ENCODE data around the gene HAPLN1.

The HAPLN1 gene

DNA sequence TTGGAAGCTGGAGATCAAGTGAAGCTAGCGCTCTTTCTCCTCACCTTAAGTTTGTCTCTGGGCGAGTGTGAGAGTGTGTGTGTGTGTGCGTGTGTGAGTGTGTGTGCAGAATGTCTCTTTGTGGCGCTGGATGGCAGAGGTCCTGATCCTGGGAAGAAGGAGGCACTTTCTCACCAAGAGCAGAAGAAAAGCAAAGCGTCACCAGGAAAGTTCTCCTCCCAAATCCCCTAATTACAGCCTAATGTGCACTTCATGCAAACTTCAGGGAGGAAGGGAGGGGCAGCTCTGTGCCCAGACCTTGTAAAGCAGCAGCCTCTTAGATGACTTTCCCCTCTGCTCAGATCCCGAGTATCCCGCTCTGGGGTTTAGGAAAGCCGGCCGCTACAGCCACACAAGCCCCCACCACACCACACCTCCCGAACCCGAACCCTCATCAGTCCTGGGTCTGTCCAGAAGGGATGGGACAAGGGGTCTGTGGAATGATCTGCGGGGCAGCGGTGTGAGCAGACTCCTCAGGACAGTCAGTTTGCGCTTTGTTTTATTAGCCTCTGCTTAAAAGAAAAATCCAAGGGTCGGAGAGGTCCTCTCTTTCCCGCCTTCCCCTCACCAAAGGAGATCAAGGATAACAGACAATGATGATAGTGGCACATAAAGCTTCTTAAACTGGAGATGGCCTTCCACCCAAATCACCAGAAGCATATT lies at the start of gene HAPLN1:
TSS of gene HAPLN1 (minus strand) at position 20 of the 702 bp plus-strand sequence. CDS start 47,332 bp downstream, outside the sequence.
- TF ChIP-seq, protein P1, sequence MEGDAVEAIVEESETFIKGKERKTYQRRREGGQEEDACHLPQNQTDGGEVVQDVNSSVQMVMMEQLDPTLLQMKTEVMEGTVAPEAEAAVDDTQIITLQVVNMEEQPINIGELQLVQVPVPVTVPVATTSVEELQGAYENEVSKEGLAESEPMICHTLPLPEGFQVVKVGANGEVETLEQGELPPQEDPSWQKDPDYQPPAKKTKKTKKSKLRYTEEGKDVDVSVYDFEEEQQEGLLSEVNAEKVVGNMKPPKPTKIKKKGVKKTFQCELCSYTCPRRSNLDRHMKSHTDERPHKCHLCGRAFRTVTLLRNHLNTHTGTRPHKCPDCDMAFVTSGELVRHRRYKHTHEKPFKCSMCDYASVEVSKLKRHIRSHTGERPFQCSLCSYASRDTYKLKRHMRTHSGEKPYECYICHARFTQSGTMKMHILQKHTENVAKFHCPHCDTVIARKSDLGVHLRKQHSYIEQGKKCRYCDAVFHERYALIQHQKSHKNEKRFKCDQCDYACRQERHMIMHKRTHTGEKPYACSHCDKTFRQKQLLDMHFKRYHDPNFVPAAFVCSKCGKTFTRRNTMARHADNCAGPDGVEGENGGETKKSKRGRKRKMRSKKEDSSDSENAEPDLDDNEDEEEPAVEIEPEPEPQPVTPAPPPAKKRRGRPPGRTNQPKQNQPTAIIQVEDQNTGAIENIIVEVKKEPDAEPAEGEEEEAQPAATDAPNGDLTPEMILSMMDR (IDR thresholded peaks at IDR 0.05; ENCODE audit: extremely low read depth, insufficient read depth, missing control alignments): no peak
- no peak for DNase-seq (ENCODE audit: low spot score)
- in situ Hi-C loops (cut with MboI; ENCODE audit: low pct_unique_long_range_greater_than_20kb, low sequenced_read_pairs, unreplicated experiment): no loop called here

DNA sequence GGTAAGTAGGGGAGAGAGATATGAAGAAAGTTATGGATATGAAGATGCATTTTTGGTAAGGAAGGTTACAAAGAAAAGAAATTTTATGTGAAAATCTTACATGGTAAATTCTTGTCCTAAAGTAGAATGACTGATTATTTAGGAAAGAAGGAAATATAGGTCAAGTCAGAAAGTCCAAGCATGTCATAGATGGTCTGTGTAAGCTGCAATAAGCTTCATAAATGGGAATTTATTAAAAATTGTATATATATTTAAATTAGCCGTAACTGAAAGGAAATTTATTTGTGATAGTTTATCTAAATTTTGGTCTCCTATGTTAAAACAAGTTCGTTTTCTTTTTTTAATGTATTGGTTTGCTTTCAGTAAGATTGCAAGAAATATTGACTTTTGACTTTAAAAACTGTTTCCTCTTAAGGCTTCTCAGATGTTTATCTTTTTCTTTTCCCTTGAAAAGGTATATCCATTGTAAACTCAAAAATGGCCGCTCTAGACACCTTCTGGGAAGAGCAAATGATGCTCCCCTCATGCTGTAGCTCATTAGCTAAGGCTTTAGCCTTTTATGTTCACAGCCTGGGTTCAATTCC lies 46.8 kb upstream of the HAPLN1 start:
- TF ChIP-seq, protein P1 (IDR thresholded peaks at IDR 0.05; ENCODE audit: extremely low read depth, insufficient read depth, missing control alignments): no peak
- in situ Hi-C loops (cut with MboI; ENCODE audit: low pct_unique_long_range_greater_than_20kb, low sequenced_read_pairs, unreplicated experiment): no loop called here
- no peak for DNase-seq (ENCODE audit: low spot score)

DNA sequence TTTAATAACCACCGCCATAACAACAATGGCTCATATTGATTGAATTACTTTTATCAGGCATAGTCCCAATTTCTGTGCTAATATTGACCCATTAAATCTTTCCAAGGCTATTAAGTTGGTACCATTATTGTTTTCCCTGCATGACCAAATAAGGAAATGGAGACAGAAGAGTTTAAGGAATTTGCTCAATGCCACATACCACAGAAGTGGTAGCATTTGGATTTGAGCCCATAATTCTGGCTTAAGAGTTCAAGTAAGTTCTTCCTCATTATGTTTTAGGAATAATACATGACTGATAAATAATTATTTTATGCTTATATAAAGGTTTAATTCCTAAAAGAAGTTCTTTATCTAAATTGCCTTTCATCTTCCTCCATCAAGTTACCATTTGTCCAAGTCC lies 43.4 kb upstream of the HAPLN1 start:
- no peak for DNase-seq (ENCODE audit: low spot score)
- in situ Hi-C loops (cut with MboI; ENCODE audit: low pct_unique_long_range_greater_than_20kb, low sequenced_read_pairs, unreplicated experiment): no loop called here
- TF ChIP-seq, protein P1 (IDR thresholded peaks at IDR 0.05; ENCODE audit: extremely low read depth, insufficient read depth, missing control alignments): no peak

DNA sequence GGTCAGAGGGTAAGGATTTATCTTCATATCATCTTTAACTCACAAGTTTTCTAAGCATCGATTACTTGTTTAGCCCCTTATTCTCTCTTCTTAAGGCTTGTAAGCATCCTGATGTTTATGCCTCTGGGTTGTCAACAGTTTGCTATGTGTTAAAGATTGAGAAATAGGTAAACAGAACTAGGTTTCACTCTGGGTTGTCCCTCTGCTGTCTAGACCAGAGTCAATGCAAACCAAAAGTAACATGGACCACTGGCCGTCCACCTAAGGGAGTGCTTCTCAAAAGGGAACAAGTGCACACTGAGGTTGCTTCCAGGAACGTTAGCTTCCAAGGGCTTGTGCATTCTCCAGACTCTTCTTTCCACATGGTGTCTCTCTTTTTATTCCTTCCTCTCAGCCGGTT lies 39.9 kb upstream of the HAPLN1 start:
- in situ Hi-C loops (cut with MboI; ENCODE audit: low pct_unique_long_range_greater_than_20kb, low sequenced_read_pairs, unreplicated experiment): no loop called here
- TF ChIP-seq, protein P1 (IDR thresholded peaks at IDR 0.05; ENCODE audit: extremely low read depth, insufficient read depth, missing control alignments): no peak
- no peak for DNase-seq (ENCODE audit: low spot score)

DNA sequence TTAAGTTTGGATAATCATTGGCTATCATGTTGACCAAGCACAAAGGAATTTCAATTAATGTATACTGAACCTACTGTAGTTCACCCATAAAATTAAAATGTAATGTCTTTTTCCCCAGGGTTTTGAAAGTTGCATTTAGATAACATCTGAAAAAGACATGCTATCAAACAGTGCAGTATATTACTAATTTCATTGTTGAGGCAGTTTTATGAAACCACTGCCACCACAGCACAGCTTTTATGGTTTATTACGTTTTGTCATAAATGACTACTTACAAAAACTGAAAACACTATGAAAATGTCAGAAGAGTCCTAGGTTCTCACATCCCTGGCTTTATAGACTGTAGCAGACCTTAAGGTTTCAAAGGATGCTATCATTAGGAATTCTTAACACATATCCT lies 32.0 kb upstream of the HAPLN1 start:
- TF ChIP-seq, protein P1 (IDR thresholded peaks at IDR 0.05; ENCODE audit: extremely low read depth, insufficient read depth, missing control alignments): no peak
- in situ Hi-C loops (cut with MboI; ENCODE audit: low pct_unique_long_range_greater_than_20kb, low sequenced_read_pairs, unreplicated experiment): no loop called here
- no peak for DNase-seq (ENCODE audit: low spot score)

DNA sequence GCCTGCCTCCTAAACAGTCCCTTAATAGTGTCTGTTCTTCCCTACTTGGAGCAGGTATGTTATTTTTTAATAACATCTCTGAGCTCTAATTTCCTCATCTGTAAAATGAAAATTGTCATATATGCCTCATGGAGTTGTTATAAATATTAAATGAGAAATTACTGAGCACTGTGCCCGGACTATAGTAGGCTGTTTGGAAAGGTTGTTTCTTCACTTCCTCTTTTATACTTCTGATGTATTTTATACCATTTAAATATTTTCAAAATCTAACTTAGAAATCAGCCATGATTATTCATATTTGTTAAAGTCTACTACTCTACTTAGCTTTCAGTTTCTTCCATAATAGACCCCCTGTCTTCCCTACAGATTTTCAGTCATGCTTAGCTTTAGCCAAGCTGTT lies 30.5 kb upstream of the HAPLN1 start:
- TF ChIP-seq, protein P1 (IDR thresholded peaks at IDR 0.05; ENCODE audit: extremely low read depth, insufficient read depth, missing control alignments): no peak
- DNase-seq (ENCODE audit: low spot score): no peak
- in situ Hi-C loops (cut with MboI; ENCODE audit: low pct_unique_long_range_greater_than_20kb, low sequenced_read_pairs, unreplicated experiment): no loop called here
